SK-N-SH (cell line): Measurements from ENCODE around the gene OTC. TPM values are rescaled to one million over a fixed set of nuclear protein-coding genes. Genes with fewer than 3 reads are reported as not detected.

Experiments used
- CTCF ChIA-PET: fragments of 300-600, 350-600 bp; formaldehyde crosslinking; extraction: SDS; loops from one replicate; lab custom pipeline; 2021; lab: Yijun Ruan, JAX
- POLR2A ChIA-PET: fragments of 350-600 bp; sonication (Branson Sonifier 250); formaldehyde crosslinking; extraction: SDS; loops from one replicate; lab custom pipeline; 2020; ENCODE audit warnings: antibody characterized with exemption, inconsistent platforms; lab: Yijun Ruan, JAX
- DNase-seq: peaks from one replicate; pipeline ENCODE4 v3.0.0; 2012
- H2AFZ ChIP-seq: fragments of 200-600 bp; sonication (generic); 2 replicates; pipeline ENCODE4 v1.8.1; 2016; ENCODE audit warnings: antibody characterized with exemption, mild to moderate bottlenecking, low read depth
- H3F3A ChIP-seq: fragments of 200-600 bp; sonication (generic); replicated peaks from 2 replicates; pipeline ENCODE3; 2016; ENCODE audit warnings: antibody characterized with exemption, mild to moderate bottlenecking; ENCODE audit not compliant: insufficient read depth
- H3K27ac ChIP-seq, 2 experiments: fragments of 200-500 bp in 1 of 2; fragments of 200-600 bp in 1 of 2; sonication (Bioruptor generic) in 1 of 2; sonication (generic), shearing (Covaris generic) in 1 of 2; 2 replicates each; pipeline versions ENCODE4 v1.5.1 to v1.6.1; 2014 to 2016; ENCODE audit warnings: low read depth in 2 of 2, inconsistent platforms in 1 of 2, low read length in 1 of 2, mild to moderate bottlenecking in 1 of 2, mixed read lengths in 1 of 2
- H3K27me3 ChIP-seq: fragments of 200-600 bp; sonication (generic), shearing (Covaris generic); 2 replicates; pipeline ENCODE4 v1.6.1; 2016; ENCODE audit warnings: mixed run types; ENCODE audit not compliant: insufficient read depth
- H3K36me3 ChIP-seq, 2 experiments: fragments of 200-500 bp in 1 of 2; fragments of 200-600 bp in 1 of 2; sonication (Bioruptor generic) in 1 of 2; sonication (generic) in 1 of 2; replicated peaks in 1 of 2; 2 replicates each; pipeline versions ENCODE3 to v1.5.1; 2014 to 2016; ENCODE audit warnings: low read length in 1 of 2, mild to moderate bottlenecking in 1 of 2; ENCODE audit not compliant: insufficient read depth in 2 of 2, control insufficient read depth in 1 of 2
- H3K4me1 ChIP-seq, 2 experiments: fragments of 200-500 bp in 1 of 2; fragments of 200-600 bp in 1 of 2; sonication (Bioruptor generic) in 1 of 2; sonication (generic), shearing (Covaris generic) in 1 of 2; 2 replicates each; pipeline versions ENCODE4 v1.5.1 to v1.6.1; 2014 to 2016; ENCODE audit warnings: low read depth in 1 of 2, low read length in 1 of 2, mixed run types in 1 of 2; ENCODE audit not compliant: insufficient read depth in 2 of 2, control insufficient read depth in 1 of 2
- H3K4me2 ChIP-seq: fragments of 200-600 bp; sonication (generic), shearing (Covaris generic); 2 replicates; pipeline ENCODE4 v1.6.1; 2017; ENCODE audit warnings: mixed run types
- H3K4me3 ChIP-seq, 2 experiments: fragments of 200-500 bp in 1 of 2; fragments of 200-600 bp in 1 of 2; sonication (Bioruptor generic) in 1 of 2; sonication (generic), shearing (Covaris generic) in 1 of 2; 2 replicates each; pipeline versions ENCODE4 v1.5.1 to v1.8.1; 2014 to 2016; ENCODE audit warnings: low read depth in 2 of 2, inconsistent platforms in 1 of 2, low read length in 1 of 2, mild to moderate bottlenecking in 1 of 2, mixed read lengths in 1 of 2, moderate library complexity in 1 of 2
- H3K79me2 ChIP-seq: fragments of 200-600 bp; sonication (generic); 2 replicates; pipeline ENCODE4 v1.8.1; 2017; ENCODE audit warnings: mild to moderate bottlenecking; ENCODE audit not compliant: insufficient read depth
- H3K9ac ChIP-seq: fragments of 200-600 bp; sonication (generic); 2 replicates; pipeline ENCODE4 v1.6.1; 2017; ENCODE audit warnings: mixed run types
- H3K9me2 ChIP-seq: fragments of 200-600 bp; sonication (generic); 2 replicates; pipeline ENCODE4 v1.6.1; 2017; ENCODE audit warnings: mixed run types
- H3K9me3 ChIP-seq: fragments of 200-600 bp; sonication (generic); 2 replicates; pipeline ENCODE4 v1.6.1; 2017; ENCODE audit warnings: mixed run types, mild to moderate bottlenecking, moderate library complexity
- H4K20me1 ChIP-seq: fragments of 200-600 bp; sonication (generic); 2 replicates; pipeline ENCODE4 v1.6.1; 2017; ENCODE audit warnings: mild to moderate bottlenecking, mixed run types; ENCODE audit not compliant: insufficient read depth
- CHD2 ChIP-seq: fragments of 150-350 bp; IDR thresholded peaks from 2 replicates; pipeline ENCODE4 v1.6.1; 2018; ENCODE audit warnings: low read length; ENCODE audit not compliant: partially characterized antibody
- CTCF ChIP-seq: fragments of 200-600 bp; sonication (generic); IDR thresholded peaks from 2 replicates; pipeline ENCODE4 v1.6.1; 2017; ENCODE audit warnings: antibody characterized with exemption, mild to moderate bottlenecking, moderate library complexity
- ELF1 ChIP-seq: IDR thresholded peaks from 2 replicates; pipeline ENCODE4 v1.4.0; 2012
- EZH2phosphoT487 ChIP-seq: fragments of 200-600 bp; sonication (generic); IDR thresholded peaks from 2 replicates; pipeline ENCODE4 v1.6.1; 2017; ENCODE audit warnings: low read depth, mixed run types, mild to moderate bottlenecking, antibody characterized with exemption, moderate library complexity, borderline replicate concordance
- FOSL2 ChIP-seq: IDR thresholded peaks from 2 replicates; pipeline ENCODE4 v1.4.0; 2012; ENCODE audit warnings: low read depth, mild to moderate bottlenecking, moderate library complexity, borderline replicate concordance
- FOXJ3 ChIP-seq: sonication (generic); formaldehyde crosslinking; IDR thresholded peaks from 2 replicates; pipeline ENCODE4 v1.5.1; 2020; ENCODE audit warnings: mild to moderate bottlenecking, missing genetic modification reagents
- GATA2 ChIP-seq: sonication (generic); formaldehyde crosslinking; IDR thresholded peaks from 2 replicates; pipeline ENCODE4 v1.5.0; 2020; ENCODE audit warnings: mild to moderate bottlenecking, missing genetic modification reagents
- IRF3 ChIP-seq: fragments of 150-350 bp; IDR thresholded peaks from 2 replicates; pipeline ENCODE4 v1.6.1; 2016; ENCODE audit warnings: mild to moderate bottlenecking, low read depth, low read length
- MEF2A ChIP-seq: IDR thresholded peaks from 2 replicates; pipeline ENCODE4 v1.4.0; 2012; ENCODE audit warnings: low read depth, borderline replicate concordance
- MXI1 ChIP-seq: IDR thresholded peaks from 2 replicates; pipeline ENCODE4 v1.6.1; 2012; ENCODE audit warnings: mild to moderate bottlenecking, low read depth, low read length, improper control_type of control experiment
- POLR2AphosphoS5 ChIP-seq: IDR thresholded peaks from 2 replicates; pipeline ENCODE4 v1.6.1; 2012; ENCODE audit warnings: low read depth, low read length
- RAD21 ChIP-seq: IDR thresholded peaks from 2 replicates; pipeline ENCODE4 v1.6.1; 2012; ENCODE audit warnings: mild to moderate bottlenecking, low read length
- RCOR1 ChIP-seq: fragments of 150-350 bp; IDR thresholded peaks from 2 replicates; pipeline ENCODE4 v1.6.1; 2017; ENCODE audit warnings: antibody characterized with exemption, low read length
- REST ChIP-seq: IDR thresholded peaks from 2 replicates; pipeline ENCODE4 v1.6.1; 2012; ENCODE audit warnings: mild to moderate bottlenecking, low read depth, low read length, moderate library complexity
- RXRA ChIP-seq: IDR thresholded peaks from 2 replicates; pipeline ENCODE4 v1.4.0; 2012; ENCODE audit warnings: low read depth, mild to moderate bottlenecking, borderline replicate concordance
- SMC3 ChIP-seq: IDR thresholded peaks from 2 replicates; pipeline ENCODE4 v1.6.1; 2012; ENCODE audit warnings: low read depth, low read length, improper control_type of control experiment
- USF2 ChIP-seq: fragments of 150-350 bp; IDR thresholded peaks from 2 replicates; pipeline ENCODE4 v1.6.1; 2017; ENCODE audit warnings: antibody characterized with exemption, low read length, low read depth, borderline replicate concordance
- ZBTB33 ChIP-seq: IDR thresholded peaks from 2 replicates; pipeline ENCODE4 v1.4.0; 2012; ENCODE audit warnings: low read depth, borderline replicate concordance
- polyA plus RNA-seq, 3 experiments: library from polyadenylated mRNA; depleted of rRNA; stranded (reverse); fragments of >200 nt; gene quantifications; 2 replicates each; pipeline ENCODE4 v1.2.3, GENCODE V29; 2012

The OTC gene
- polyA plus RNA-seq, 1 of the 3 experiments (the other 2 are of a cell fraction) = not detected

GRCh38 chrX:38332505-38332904, 19.9 kb upstream of the OTC start:
- ChIA-PET POLR2A (no interaction called here), CTCF (interaction anchor here (1.6 kb wide), 1 partner anchor 140 kb away, joined by 4 read pairs; no protein-coding TSS in a partner anchor)
- no peak overlapping the region for H2AFZ ChIP-seq
- no peaks in the 10 kb centered on the region for H4K20me1 ChIP-seq
- no peak overlapping the region for H3K4me3 ChIP-seq
- no peak overlapping the region for H3K27ac ChIP-seq
- no peaks in the 10 kb centered on the region; a peak in 1 of 4 replicates for H3K4me1 ChIP-seq
- no peaks in the 10 kb centered on the region for H3K9me2 ChIP-seq
- no peaks in the 10 kb centered on the region for H3F3A ChIP-seq
- no peak overlapping the region for H3K4me2 ChIP-seq
- DNase-seq = no peak
- H3K36me3 ChIP-seq = no peaks in the 10 kb centered on the region
- no peaks in the 10 kb centered on the region for H3K79me2 ChIP-seq
- no peak for TF ChIP-seq MEF2A
- TF ChIP-seq ZBTB33 = no peak
- TF ChIP-seq GATA2 (CRISPR knock-in tag) = no peak
- no peak for TF ChIP-seq MXI1
- no peak for TF ChIP-seq RXRA
- TF ChIP-seq, all 33 proteins: peak for 0
- Histone ChIP-seq H3K9ac (no peak overlapping the region), H3K27me3 (peaks cover 7% of the 10 kb centered on the region; the same call in 1 of the 2 replicates), H3K9me3 (no peaks in the 10 kb centered on the region)

GRCh38 chrX:38335382-38335781, 17.0 kb upstream of the OTC start:
- Histone ChIP-seq H3K4me1 (no peaks in the 10 kb centered on the region), H3K27me3 (peaks cover 18% of the 10 kb centered on the region; the same call in 1 of the 2 replicates), H3K9me3 (no peaks in the 10 kb centered on the region), H3K9ac (no peak overlapping the region), H3K27ac (no peak overlapping the region), H3K79me2 (no peaks in the 10 kb centered on the region), H3K36me3 (no peaks in the 10 kb centered on the region), H2AFZ (no peak overlapping the region), H4K20me1 (no peaks in the 10 kb centered on the region), H3K4me3 (no peak overlapping the region), H3F3A (no peaks in the 10 kb centered on the region), H3K9me2 (no peaks in the 10 kb centered on the region), H3K4me2 (no peak overlapping the region)
- ChIA-PET CTCF (interaction anchor here (0.7 to 1.7 kb wide), 12 partner anchors 9 to 353 kb away, joined by 3 to 11 read pairs (median 3); partner anchors contain the start of gene RPGR), POLR2A (no interaction called here)
- DNase-seq = peak; percentile 43
- TF ChIP-seq IRF3 (no peak), FOSL2 (no peak), RAD21 (peak; percentile 62), CTCF (0 out of 2 replicates have a peak, but pooled peaks have one; percentile 23), SMC3 (peak; percentile 22; the same call in 1 of the 2 replicates), REST (no peak), USF2 (no peak), RCOR1 (no peak), CHD2 (no peak), POLR2AphosphoS5 (no peak), RXRA (no peak), ELF1 (no peak), FOXJ3 (CRISPR knock-in tag) (no peak), EZH2phosphoT487 (no peak)
